ENCODE measurements around the gene CCDC33.
A peak's percentile ranks its signal among the peaks of the same experiment; 100 is the strongest.

The CCDC33 gene

DNA sequence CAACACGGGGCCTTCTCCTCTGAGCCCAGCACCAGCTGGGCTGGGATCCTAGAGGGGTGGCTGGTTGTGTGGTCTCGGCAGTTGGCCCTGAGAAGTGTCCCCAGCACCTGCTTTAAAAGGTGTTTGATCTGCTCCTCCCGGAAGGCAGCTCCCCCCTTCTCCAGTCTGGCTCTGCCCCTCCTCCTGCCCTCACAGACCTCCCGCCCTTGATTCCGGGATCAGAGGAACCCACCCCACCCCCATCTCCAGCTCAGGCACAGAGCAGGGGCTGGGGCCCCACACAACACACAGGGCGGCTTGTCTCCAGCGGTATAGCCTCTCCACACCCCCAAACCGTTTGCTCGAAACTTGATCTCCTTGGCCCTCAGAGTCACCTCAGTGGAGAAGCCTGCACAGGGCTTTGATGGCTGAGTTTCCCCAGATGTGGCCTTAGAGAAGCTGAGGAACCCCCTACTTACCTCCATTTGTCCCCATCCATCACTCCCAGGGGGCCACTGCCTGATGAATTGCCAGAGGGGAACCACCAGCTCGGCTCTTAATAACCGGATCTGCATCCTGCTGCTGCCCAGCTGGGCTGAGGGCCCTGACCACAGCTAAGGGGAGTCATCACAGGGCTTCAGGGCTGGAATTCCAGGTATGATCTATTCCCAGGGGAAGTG, 27.1 kb upstream of the CCDC33 start:
- Histone ChIP-seq H3K9ac (ENCODE audit: low read length) (no peak overlapping the region), H3K27ac (ENCODE audit: low read length, poor library complexity, severe bottlenecking) (peak overlapping the region; percentile 74), H2BK15ac (ENCODE audit: low read depth, poor library complexity, severe bottlenecking) (peak overlapping the region; percentile 54), H2AK5ac (ENCODE audit: low read length, severe bottlenecking) (peak overlapping the region; percentile 94), H3K4me3 (ENCODE audit: insufficient read depth in 1 of 2, low read depth in 1 of 2, low read length in 2 of 2) (no peak overlapping the region), H3K9me3 (ENCODE audit: control insufficient read depth, low read length) (no peaks in the 10 kb centered on the region), H2AFZ (ENCODE audit: low read depth, low read length) (no peak overlapping the region), H3K79me1 (replicated peaks; ENCODE audit: low read length, poor library complexity, severe bottlenecking) (no peaks in the 10 kb centered on the region), H3K14ac (ENCODE audit: low read length in 2 of 2) (peak overlapping the region in 1 of 2 experiments; percentile 7), H3K4me2 (ENCODE audit: low read length, poor library complexity, severe bottlenecking) (no peak overlapping the region), H3K36me3 (ENCODE audit: control insufficient read depth in 1 of 2, insufficient read depth in 2 of 2, low read depth in 1 of 2, low read length in 2 of 2) (no peaks in the 10 kb centered on the region), H3K27me3 (ENCODE audit: control insufficient read depth in 1 of 2, insufficient read depth in 1 of 2, low read length in 2 of 2) (peaks cover 0 to 21% of the 10 kb centered on the region in 2 experiments), H2BK120ac (ENCODE audit: low read depth, low read length) (no peak overlapping the region), H2BK12ac (ENCODE audit: low read length in 2 of 2) (peak overlapping the region in 1 of 2 experiments; percentile 59), H3K23ac (ENCODE audit: low read length in 2 of 2) (no peak overlapping the region), H3K18ac (ENCODE audit: low read depth in 1 of 2, low read length in 2 of 2) (peak overlapping the region; percentile 24 to 71), H2BK5ac (ENCODE audit: low read depth, low read length, poor library complexity, severe bottlenecking) (peak overlapping the region; percentile 76), H4K91ac (ENCODE audit: low read length) (peak overlapping the region; percentile 48), H4K8ac (ENCODE audit: low read length) (peak overlapping the region; percentile 8), H3K4me1 (ENCODE audit: control insufficient read depth, insufficient read depth, low read depth, low read length) (peaks cover 62% of the 10 kb centered on the region), H3K4ac (ENCODE audit: low read depth in 1 of 2, low read length in 2 of 2) (peak overlapping the region in 1 of 2 experiments; percentile 16)
- peak; percentile 54 for DNase-seq
- 5% methylated on average over 10 of the region's 11 CpGs for WGBS

DNA sequence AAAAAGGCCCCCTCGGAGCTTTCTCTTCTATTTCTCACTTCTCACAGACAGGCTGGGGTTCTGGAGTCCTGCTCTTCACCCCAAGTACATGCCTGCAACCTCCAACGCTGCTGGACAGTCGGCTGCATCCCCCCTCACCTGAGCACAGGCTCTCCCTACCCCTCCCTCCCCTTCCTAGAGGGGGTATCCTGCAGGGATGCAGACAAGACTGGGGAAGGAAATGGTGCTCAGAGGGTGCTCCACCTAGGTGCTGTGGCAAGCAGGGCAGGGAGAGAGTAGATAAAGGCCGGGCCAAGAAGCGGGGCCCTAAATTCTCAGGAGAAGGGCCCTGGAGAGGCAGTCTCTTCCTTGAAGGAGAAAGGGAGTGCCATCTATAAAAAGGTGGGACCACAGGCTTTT, 26.6 kb upstream of the CCDC33 start:
- Histone ChIP-seq H4K91ac (ENCODE audit: low read length) (no peak overlapping the region), H2BK5ac (ENCODE audit: low read depth, low read length, poor library complexity, severe bottlenecking) (no peak overlapping the region), H3K4me1 (ENCODE audit: control insufficient read depth, insufficient read depth, low read depth, low read length) (peaks cover 58% of the 10 kb centered on the region), H2BK15ac (ENCODE audit: low read depth, poor library complexity, severe bottlenecking) (no peak overlapping the region), H3K9me3 (ENCODE audit: control insufficient read depth, low read length) (no peaks in the 10 kb centered on the region), H4K8ac (ENCODE audit: low read length) (no peak overlapping the region), H2AK5ac (ENCODE audit: low read length, severe bottlenecking) (peak overlapping the region; percentile 11), H3K14ac (ENCODE audit: low read length in 2 of 2) (peak overlapping the region in 1 of 2 experiments; percentile 53), H3K36me3 (ENCODE audit: control insufficient read depth in 1 of 2, insufficient read depth in 2 of 2, low read depth in 1 of 2, low read length in 2 of 2) (no peaks in the 10 kb centered on the region), H3K9ac (ENCODE audit: low read length) (peak overlapping the region; percentile 73), H2AFZ (ENCODE audit: low read depth, low read length) (no peak overlapping the region), H3K27me3 (ENCODE audit: control insufficient read depth in 1 of 2, insufficient read depth in 1 of 2, low read length in 2 of 2) (peaks cover 0 to 21% of the 10 kb centered on the region in 2 experiments), H3K4me3 (ENCODE audit: insufficient read depth in 1 of 2, low read depth in 1 of 2, low read length in 2 of 2) (no peak overlapping the region), H3K4ac (ENCODE audit: low read depth in 1 of 2, low read length in 2 of 2) (no peak overlapping the region), H3K27ac (ENCODE audit: low read length, poor library complexity, severe bottlenecking) (peak overlapping the region; percentile 74), H3K4me2 (ENCODE audit: low read length, poor library complexity, severe bottlenecking) (no peak overlapping the region), H2BK12ac (ENCODE audit: low read length in 2 of 2) (no peak overlapping the region), H2BK120ac (ENCODE audit: low read depth, low read length) (no peak overlapping the region), H3K79me1 (replicated peaks; ENCODE audit: low read length, poor library complexity, severe bottlenecking) (no peaks in the 10 kb centered on the region), H3K23ac (ENCODE audit: low read length in 2 of 2) (no peak overlapping the region), H3K18ac (ENCODE audit: low read depth in 1 of 2, low read length in 2 of 2) (peak overlapping the region in 1 of 2 experiments; percentile 41)
- DNase-seq: no peak
- WGBS: 49% methylated on average over 3 of the region's 5 CpGs

DNA sequence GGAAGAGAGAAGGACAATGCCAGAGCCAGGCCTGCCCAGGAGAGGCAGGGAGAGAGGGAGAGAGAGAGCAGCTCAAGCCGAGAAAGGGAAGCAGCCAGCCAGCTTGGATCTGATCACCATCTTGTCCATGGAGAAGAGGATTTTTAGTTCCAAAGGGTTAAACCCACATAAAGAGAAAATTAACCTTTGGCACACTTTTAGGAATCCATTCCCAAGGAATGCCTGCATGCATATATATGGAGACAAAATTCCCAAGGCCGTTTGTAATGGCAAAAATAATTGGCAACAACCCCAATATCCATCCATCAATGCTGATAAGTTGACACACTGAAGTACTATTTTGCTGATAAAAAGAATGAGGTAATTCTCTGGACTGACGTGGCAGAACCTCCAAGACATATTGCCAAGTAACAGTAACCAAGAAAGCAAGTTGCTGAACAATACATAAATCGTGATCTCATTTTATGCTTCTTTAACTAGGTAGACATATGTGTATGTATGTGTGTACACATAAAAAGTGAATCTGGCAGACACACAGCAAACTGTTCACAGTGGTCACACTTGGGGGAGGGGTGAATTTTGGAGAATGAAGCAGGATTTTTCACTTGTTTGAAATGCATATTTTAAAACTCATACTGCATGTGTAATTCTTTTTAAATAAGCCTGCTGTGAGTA, 26.0 kb upstream of the CCDC33 start:
- peak overlapping the region; percentile 73 for H3K9ac ChIP-seq (ENCODE audit: low read length)
- H3K14ac ChIP-seq (ENCODE audit: low read length in 2 of 2): no peak overlapping the region
- peaks cover 60% of the 10 kb centered on the region for H3K4me1 ChIP-seq (ENCODE audit: control insufficient read depth, insufficient read depth, low read depth, low read length)
- H3K4me3 ChIP-seq (ENCODE audit: insufficient read depth in 1 of 2, low read depth in 1 of 2, low read length in 2 of 2): no peak overlapping the region
- H2BK12ac ChIP-seq (ENCODE audit: low read length in 2 of 2): peak overlapping the region in 1 of 2 experiments; percentile 27
- peak overlapping the region; percentile 68 for H2AK5ac ChIP-seq (ENCODE audit: low read length, severe bottlenecking)
- H2AFZ ChIP-seq (ENCODE audit: low read depth, low read length): no peak overlapping the region
- peaks cover 0 to 19% of the 10 kb centered on the region in 2 experiments for H3K27me3 ChIP-seq (ENCODE audit: control insufficient read depth in 1 of 2, insufficient read depth in 1 of 2, low read length in 2 of 2)
- no peak overlapping the region for H2BK5ac ChIP-seq (ENCODE audit: low read depth, low read length, poor library complexity, severe bottlenecking)
- H3K4me2 ChIP-seq (ENCODE audit: low read length, poor library complexity, severe bottlenecking): no peak overlapping the region
- WGBS: 10% methylated on average over 2 of the region's 4 CpGs
- no peaks in the 10 kb centered on the region for H3K79me1 ChIP-seq (replicated peaks; ENCODE audit: low read length, poor library complexity, severe bottlenecking)
- H3K36me3 ChIP-seq (ENCODE audit: control insufficient read depth in 1 of 2, insufficient read depth in 2 of 2, low read depth in 1 of 2, low read length in 2 of 2): no peaks in the 10 kb centered on the region
- no peak overlapping the region for H3K23ac ChIP-seq (ENCODE audit: low read length in 2 of 2)
- no peak overlapping the region for H2BK120ac ChIP-seq (ENCODE audit: low read depth, low read length)
- DNase-seq: peak; percentile 94
- no peak overlapping the region for H2BK15ac ChIP-seq (ENCODE audit: low read depth, poor library complexity, severe bottlenecking)
- no peak overlapping the region for H4K91ac ChIP-seq (ENCODE audit: low read length)
- H3K4ac ChIP-seq (ENCODE audit: low read depth in 1 of 2, low read length in 2 of 2): no peak overlapping the region
- H4K8ac ChIP-seq (ENCODE audit: low read length): no peak overlapping the region
- H3K9me3 ChIP-seq (ENCODE audit: control insufficient read depth, low read length): no peaks in the 10 kb centered on the region
- H3K18ac ChIP-seq (ENCODE audit: low read depth in 1 of 2, low read length in 2 of 2): no peak overlapping the region
- H3K27ac ChIP-seq (ENCODE audit: low read length, poor library complexity, severe bottlenecking): peak overlapping the region; percentile 74

DNA sequence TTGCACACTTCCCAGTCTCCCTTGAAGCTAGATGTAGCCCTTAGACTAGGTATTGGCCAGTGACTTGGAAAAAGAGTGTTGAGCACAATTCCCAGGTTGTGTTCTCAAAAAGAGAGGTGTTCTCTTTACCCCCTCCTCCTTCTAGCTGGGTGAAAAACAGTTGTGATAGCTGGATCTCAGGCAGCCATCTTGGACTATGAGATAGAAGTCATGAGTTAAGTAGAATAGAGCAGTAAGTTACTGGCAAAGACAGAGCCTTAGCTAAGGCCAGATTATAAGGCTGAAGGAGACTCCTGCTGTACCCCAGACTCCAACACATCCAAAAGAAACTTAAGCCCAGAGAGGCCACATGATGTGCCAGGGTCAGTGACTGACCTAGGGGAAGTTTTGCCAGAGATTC, 25.4 kb upstream of the CCDC33 start:
- H2AK5ac ChIP-seq (ENCODE audit: low read length, severe bottlenecking): peak overlapping the region; percentile 68
- H3K9ac ChIP-seq (ENCODE audit: low read length): peak overlapping the region; percentile 73
- H2BK15ac ChIP-seq (ENCODE audit: low read depth, poor library complexity, severe bottlenecking): no peak overlapping the region
- no peak overlapping the region for H2BK5ac ChIP-seq (ENCODE audit: low read depth, low read length, poor library complexity, severe bottlenecking)
- no peak overlapping the region for H4K91ac ChIP-seq (ENCODE audit: low read length)
- no peak overlapping the region for H4K8ac ChIP-seq (ENCODE audit: low read length)
- peaks cover 0 to 15% of the 10 kb centered on the region in 2 experiments for H3K27me3 ChIP-seq (ENCODE audit: control insufficient read depth in 1 of 2, insufficient read depth in 1 of 2, low read length in 2 of 2)
- H3K27ac ChIP-seq (ENCODE audit: low read length, poor library complexity, severe bottlenecking): peak overlapping the region; percentile 45
- no peak overlapping the region for H2AFZ ChIP-seq (ENCODE audit: low read depth, low read length)
- peaks cover 57% of the 10 kb centered on the region for H3K4me1 ChIP-seq (ENCODE audit: control insufficient read depth, insufficient read depth, low read depth, low read length)
- H3K18ac ChIP-seq (ENCODE audit: low read depth in 1 of 2, low read length in 2 of 2): no peak overlapping the region
- no peak for DNase-seq
- no peaks in the 10 kb centered on the region for H3K79me1 ChIP-seq (replicated peaks; ENCODE audit: low read length, poor library complexity, severe bottlenecking)
- H3K4me2 ChIP-seq (ENCODE audit: low read length, poor library complexity, severe bottlenecking): no peak overlapping the region
- H2BK120ac ChIP-seq (ENCODE audit: low read depth, low read length): no peak overlapping the region
- no peaks in the 10 kb centered on the region for H3K9me3 ChIP-seq (ENCODE audit: control insufficient read depth, low read length)
- no peak overlapping the region for H3K14ac ChIP-seq (ENCODE audit: low read length in 2 of 2)
- no peaks in the 10 kb centered on the region for H3K36me3 ChIP-seq (ENCODE audit: control insufficient read depth in 1 of 2, insufficient read depth in 2 of 2, low read depth in 1 of 2, low read length in 2 of 2)
- no peak overlapping the region for H3K4me3 ChIP-seq (ENCODE audit: insufficient read depth in 1 of 2, low read depth in 1 of 2, low read length in 2 of 2)
- H3K23ac ChIP-seq (ENCODE audit: low read length in 2 of 2): no peak overlapping the region
- H3K4ac ChIP-seq (ENCODE audit: low read depth in 1 of 2, low read length in 2 of 2): no peak overlapping the region
- no peak overlapping the region for H2BK12ac ChIP-seq (ENCODE audit: low read length in 2 of 2)
